ENCODE results near the gene EPHB1. TPM values are rescaled to one million over a fixed set of nuclear protein-coding genes. Genes with fewer than 3 reads are reported as not detected.

EPHB1 gene
- total and polyA plus RNA-seq, 2 donors (not counting 3 experiments of a cell fraction or from before 2014, with no cell fraction given): 1.3 to 5.2 TPM

GRCh38 chr3:134749802-134750553 lies 45.1 kb upstream of the EPHB1 start:
- FAIRE-seq: no peak
- Histone ChIP-seq H3K9ac (replicated peaks; ENCODE audit: extremely low read depth, insufficient read depth, low read length) (no peak overlapping the region), H3K27me3 (ENCODE audit: control insufficient read depth in 2 of 2, insufficient read depth in 2 of 2, low read length in 2 of 2) (no peaks in the 10 kb centered on the region), H3K4me3 (replicated peaks in 1 of 3; ENCODE audit: insufficient read depth in 1 of 3, low read depth in 1 of 3, low read length in 3 of 3) (no peak overlapping the region), H3K79me2 (ENCODE audit: control insufficient read depth, insufficient read depth, low read length) (no peaks in the 10 kb centered on the region), H3K36me3 (ENCODE audit: control insufficient read depth in 2 of 2, extremely low read depth in 1 of 2, insufficient read depth in 2 of 2, low read length in 2 of 2) (no peaks in the 10 kb centered on the region), H3K9me1 (replicated peaks; ENCODE audit: control insufficient read depth, extremely low read depth, insufficient read depth, low read length) (no peaks in the 10 kb centered on the region), H4K20me1 (replicated peaks; ENCODE audit: control insufficient read depth, extremely low read depth, insufficient read depth, low read length) (no peaks in the 10 kb centered on the region), H3K9me3 (replicated peaks; ENCODE audit: control insufficient read depth, insufficient read depth, low read length) (no peaks in the 10 kb centered on the region), H2AFZ (ENCODE audit: low read depth, low read length) (no peak overlapping the region), H3K4me2 (ENCODE audit: insufficient read depth, low read length) (no peak overlapping the region), H3K27ac (ENCODE audit: insufficient read depth, low read depth, low read length) (no peak overlapping the region), H3K4me1 (ENCODE audit: control insufficient read depth, extremely low read depth, insufficient read depth, low read length) (no peaks in the 10 kb centered on the region)
- DNase-seq (ENCODE audit: low read depth, low spot score): no peak
- no TSS peak for BruUV-seq (replicated peaks)
- POLR2A ChIA-PET: interaction anchor here (0.6 kb wide), 1 partner anchor 558 kb away, joined by 3 read pairs; no protein-coding TSS in a partner anchor
- no peak for TF ChIP-seq GATA2 (IDR thresholded peaks at IDR 0.05; ENCODE audit: insufficient read depth, insufficient read length, low read depth, low read length)
- TF ChIP-seq FOS (IDR thresholded peaks at IDR 0.05; ENCODE audit: borderline replicate concordance, insufficient read depth, low read length): no peak
- TF ChIP-seq MYC (IDR thresholded peaks at IDR 0.05; ENCODE audit: low read depth, low read length): no peak
- TF ChIP-seq EZH2 (IDR thresholded peaks at IDR 0.05; ENCODE audit: borderline replicate concordance, low read depth, low read length, severe bottlenecking): no peak
- TF ChIP-seq POLR2A (IDR thresholded peaks at IDR 0.05; ENCODE audit: low read depth, low read length): no peak
- TF ChIP-seq, protein P1, sequence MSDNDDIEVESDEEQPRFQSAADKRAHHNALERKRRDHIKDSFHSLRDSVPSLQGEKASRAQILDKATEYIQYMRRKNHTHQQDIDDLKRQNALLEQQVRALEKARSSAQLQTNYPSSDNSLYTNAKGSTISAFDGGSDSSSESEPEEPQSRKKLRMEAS (IDR thresholded peaks at IDR 0.05; ENCODE audit: insufficient read depth, insufficient read length): no peak
- TF ChIP-seq CTCF (IDR thresholded peaks at IDR 0.05; ENCODE audit: extremely low read depth in 1 of 2, insufficient read depth in 1 of 2, low read depth in 1 of 2, low read length in 2 of 2): no peak
- TF ChIP-seq POLR2AphosphoS5 (IDR thresholded peaks at IDR 0.05; ENCODE audit: insufficient read depth, low read depth, low read length): no peak
- no peak for TF ChIP-seq JUN (IDR thresholded peaks at IDR 0.05; ENCODE audit: borderline replicate concordance, insufficient read depth, insufficient read length, low read depth)
- CTCF ChIA-PET: no interaction called here
- dilution Hi-C loops (cut with MboI; ENCODE audit: extremely low pct_ligation_motif_present, low sequenced_read_pairs) (no loop called here), intact Hi-C loops (cut with micrococcal nuclease) (no loop called here)
